ENCODE results near the gene ARPC4.

The ARPC4 gene

GRCh38 chr3:9761919-9762318 lies 31.0 kb upstream of the ARPC4 start:
- no peak overlapping the region for H3K4me3 ChIP-seq (ENCODE audit: low read length)
- TF ChIP-seq CTCF (conservative IDR thresholded peaks at IDR 0.05; ENCODE audit: low read depth, low read length), result no peak
- DNase-seq (ENCODE audit: low read depth), result no peak

- no peak for DNase-seq (ENCODE audit: low read depth)
- no peak for TF ChIP-seq CTCF (conservative IDR thresholded peaks at IDR 0.05; ENCODE audit: low read depth, low read length)
- H3K4me3 ChIP-seq (ENCODE audit: low read length), result no peak overlapping the region
Measured at GRCh38 chr3:9762871-9763270, 30.0 kb upstream of the ARPC4 start.

- DNase-seq (ENCODE audit: low read depth), result no peak
- TF ChIP-seq CTCF (conservative IDR thresholded peaks at IDR 0.05; ENCODE audit: low read depth, low read length), result no peak
- no peak overlapping the region for H3K4me3 ChIP-seq (ENCODE audit: low read length)
Measured at GRCh38 chr3:9765865-9766264, 27.0 kb upstream of the ARPC4 start.

- no peak for TF ChIP-seq CTCF (conservative IDR thresholded peaks at IDR 0.05; ENCODE audit: low read depth, low read length)
- no peak for DNase-seq (ENCODE audit: low read depth)
- H3K4me3 ChIP-seq (ENCODE audit: low read length), result no peak overlapping the region
Measured at GRCh38 chr3:9767418-9767817, 25.5 kb upstream of the ARPC4 start.

- TF ChIP-seq CTCF (conservative IDR thresholded peaks at IDR 0.05; ENCODE audit: low read depth, low read length), result no peak
- no peak for DNase-seq (ENCODE audit: low read depth)
- no peak overlapping the region for H3K4me3 ChIP-seq (ENCODE audit: low read length)
Measured at GRCh38 chr3:9768141-9768775, 24.6 kb upstream of the ARPC4 start.

GRCh38 chr3:9769012-9769411 lies 23.9 kb upstream of the ARPC4 start:
- H3K4me3 ChIP-seq (ENCODE audit: low read length), result peak overlapping the region; percentile 61
- no peak for DNase-seq (ENCODE audit: low read depth)
- TF ChIP-seq CTCF (conservative IDR thresholded peaks at IDR 0.05; ENCODE audit: low read depth, low read length), result no peak

GRCh38 chr3:9769426-9770275 lies 23.2 kb upstream of the ARPC4 start, which contains the start of gene CAMK1:
Gene CAMK1, minus strand, starts transcription at chr3:9769947. Its CDS starts 2,198 bp downstream, at chr3:9767749.
- no peak for TF ChIP-seq CTCF (conservative IDR thresholded peaks at IDR 0.05; ENCODE audit: low read depth, low read length)
- H3K4me3 ChIP-seq (ENCODE audit: low read length), result peak within 1 kb of the TSS; percentile 61
- DNase-seq (ENCODE audit: low read depth), result no peak

Measured in retinal pigment epithelial cell (primary cell).